ENCODE data around the gene GREB1L. TPM values are rescaled to one million over a fixed set of nuclear protein-coding genes. Genes with fewer than 3 reads are reported as not detected.

GREB1L gene
- total and polyA plus RNA-seq, 9 of the 15 experiments (the other 6 are each of a cell fraction or from before 2014, with no cell fraction given), result 0.03 TPM; not detected in 8

DNA sequence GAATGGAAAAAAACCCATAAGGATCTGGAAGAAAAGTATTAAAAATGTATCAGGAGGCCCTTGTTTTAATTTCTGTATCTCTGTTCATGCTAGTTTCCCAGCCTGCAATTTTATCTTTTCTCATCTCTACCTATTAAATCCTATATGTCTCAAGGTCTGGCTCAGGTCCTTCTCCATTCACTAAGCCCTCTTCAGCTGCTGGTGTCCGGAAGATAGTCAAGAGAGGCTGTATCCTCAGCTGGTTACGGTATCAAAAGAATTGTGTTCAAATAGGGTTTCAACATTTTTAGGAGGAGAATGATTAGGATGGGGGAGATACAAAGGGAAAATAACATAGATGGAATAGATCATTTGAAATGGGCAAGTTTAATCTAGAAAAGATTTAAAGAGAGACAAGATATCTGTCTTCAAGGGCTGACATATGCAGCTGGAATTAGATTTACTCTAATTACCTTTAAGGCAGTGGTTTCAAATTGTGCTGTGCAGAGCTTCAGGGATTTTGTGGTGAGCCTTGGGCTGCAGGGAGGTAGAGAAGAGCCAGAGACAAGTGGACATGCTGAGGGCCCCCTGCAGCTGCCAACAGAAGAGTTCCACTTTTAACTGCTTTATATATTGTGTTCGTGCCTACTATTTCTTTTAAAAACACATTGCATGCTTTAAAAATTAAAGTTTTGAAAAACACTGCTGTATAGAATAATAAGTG lies 24.1 kb downstream of the GREB1L start:
- ATAC-seq (no peak), DNase-seq (ENCODE audit: extremely low read depth in 1 of 4, low spot score in 3 of 4) (no peak), FAIRE-seq (no peak)
- Histone ChIP-seq H3K4me3 (no peak overlapping the region), H3K9ac (ENCODE audit: insufficient read depth in 1 of 2, low read depth in 2 of 2, low read length in 2 of 2) (no peak overlapping the region), H4K20me1 (replicated peaks; ENCODE audit: control insufficient read depth, insufficient read depth, low read length) (no peaks in the 10 kb centered on the region), H3K36me3 (ENCODE audit: control insufficient read depth, insufficient read depth, low read length) (no peaks in the 10 kb centered on the region), H3K79me2 (ENCODE audit: control insufficient read depth, insufficient read depth, low read length) (no peaks in the 10 kb centered on the region), H3K27ac (ENCODE audit: extremely low read depth, low read depth, low read length) (no peak overlapping the region), H3K4me1 (replicated peaks in 1 of 2; ENCODE audit: control insufficient read depth in 2 of 2, insufficient read depth in 2 of 2, low read length in 2 of 2) (no peaks in the 10 kb centered on the region), H2AFZ (ENCODE audit: low read depth, low read length) (no peak overlapping the region), H3K27me3 (ENCODE audit: control insufficient read depth in 2 of 2, insufficient read depth in 2 of 2, low read length in 2 of 2) (no peaks in the 10 kb centered on the region), H3K4me2 (ENCODE audit: insufficient read depth, low read length) (no peak overlapping the region), H3K9me1 (ENCODE audit: control insufficient read depth, insufficient read depth, low read length) (no peaks in the 10 kb centered on the region), H3K9me3 (replicated peaks; ENCODE audit: control insufficient read depth, insufficient read depth, low read depth, low read length) (no peaks in the 10 kb centered on the region)
- intact Hi-C loops (cut with micrococcal nuclease), result no loop called here
- WGBS (ENCODE audit: insufficient coverage, low coverage, missing lambda C conversion rate), result 0% methylated on average over 3 of the region's 3 CpGs
- no TSS peak for BruUV-seq (replicated peaks)
- POLR2A ChIA-PET, result interaction anchor here (0.6 kb wide), 1 partner anchor 290 kb away, joined by 3 read pairs; no protein-coding TSS in a partner anchor
- CTCF ChIA-PET (ENCODE audit: low intra/inter-chr PET ratio), result no interaction called here
- in situ Hi-C loops (cut with MboI), result no loop called here
- TF ChIP-seq, protein P1, sequence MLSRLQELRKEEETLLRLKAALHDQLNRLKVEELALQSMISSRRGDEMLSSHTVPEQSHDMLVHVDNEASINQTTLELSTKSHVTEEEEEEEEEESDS (CRISPR knock-in tag; IDR thresholded peaks at IDR 0.05), result no peak
- TF ChIP-seq RHOXF2B (CRISPR knock-in tag; conservative IDR thresholded peaks at IDR 0.05) (no peak), RAD51 (IDR thresholded peaks at IDR 0.05; ENCODE audit: borderline replicate concordance, low read depth) (no peak), RBM34 (IDR thresholded peaks at IDR 0.05; ENCODE audit: borderline replicate concordance, insufficient read depth, low read length) (no peak), KLF6 (CRISPR knock-in tag; IDR thresholded peaks at IDR 0.05; ENCODE audit: borderline replicate concordance) (no peak), ARID1B (IDR thresholded peaks at IDR 0.05) (no peak), ZNF75A (CRISPR knock-in tag; IDR thresholded peaks at IDR 0.05) (no peak), ZNF57 (CRISPR knock-in tag; IDR thresholded peaks at IDR 0.05) (no peak), POLR2A (conservative IDR thresholded peaks at IDR 0.05) (no peak)
- TF ChIP-seq, protein P2, sequence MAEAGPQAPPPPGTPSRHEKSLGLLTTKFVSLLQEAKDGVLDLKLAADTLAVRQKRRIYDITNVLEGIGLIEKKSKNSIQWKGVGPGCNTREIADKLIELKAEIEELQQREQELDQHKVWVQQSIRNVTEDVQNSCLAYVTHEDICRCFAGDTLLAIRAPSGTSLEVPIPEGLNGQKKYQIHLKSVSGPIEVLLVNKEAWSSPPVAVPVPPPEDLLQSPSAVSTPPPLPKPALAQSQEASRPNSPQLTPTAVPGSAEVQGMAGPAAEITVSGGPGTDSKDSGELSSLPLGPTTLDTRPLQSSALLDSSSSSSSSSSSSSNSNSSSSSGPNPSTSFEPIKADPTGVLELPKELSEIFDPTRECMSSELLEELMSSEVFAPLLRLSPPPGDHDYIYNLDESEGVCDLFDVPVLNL (CRISPR knock-in tag; IDR thresholded peaks at IDR 0.05; ENCODE audit: low read depth), result no peak
- TF ChIP-seq, protein P3, sequence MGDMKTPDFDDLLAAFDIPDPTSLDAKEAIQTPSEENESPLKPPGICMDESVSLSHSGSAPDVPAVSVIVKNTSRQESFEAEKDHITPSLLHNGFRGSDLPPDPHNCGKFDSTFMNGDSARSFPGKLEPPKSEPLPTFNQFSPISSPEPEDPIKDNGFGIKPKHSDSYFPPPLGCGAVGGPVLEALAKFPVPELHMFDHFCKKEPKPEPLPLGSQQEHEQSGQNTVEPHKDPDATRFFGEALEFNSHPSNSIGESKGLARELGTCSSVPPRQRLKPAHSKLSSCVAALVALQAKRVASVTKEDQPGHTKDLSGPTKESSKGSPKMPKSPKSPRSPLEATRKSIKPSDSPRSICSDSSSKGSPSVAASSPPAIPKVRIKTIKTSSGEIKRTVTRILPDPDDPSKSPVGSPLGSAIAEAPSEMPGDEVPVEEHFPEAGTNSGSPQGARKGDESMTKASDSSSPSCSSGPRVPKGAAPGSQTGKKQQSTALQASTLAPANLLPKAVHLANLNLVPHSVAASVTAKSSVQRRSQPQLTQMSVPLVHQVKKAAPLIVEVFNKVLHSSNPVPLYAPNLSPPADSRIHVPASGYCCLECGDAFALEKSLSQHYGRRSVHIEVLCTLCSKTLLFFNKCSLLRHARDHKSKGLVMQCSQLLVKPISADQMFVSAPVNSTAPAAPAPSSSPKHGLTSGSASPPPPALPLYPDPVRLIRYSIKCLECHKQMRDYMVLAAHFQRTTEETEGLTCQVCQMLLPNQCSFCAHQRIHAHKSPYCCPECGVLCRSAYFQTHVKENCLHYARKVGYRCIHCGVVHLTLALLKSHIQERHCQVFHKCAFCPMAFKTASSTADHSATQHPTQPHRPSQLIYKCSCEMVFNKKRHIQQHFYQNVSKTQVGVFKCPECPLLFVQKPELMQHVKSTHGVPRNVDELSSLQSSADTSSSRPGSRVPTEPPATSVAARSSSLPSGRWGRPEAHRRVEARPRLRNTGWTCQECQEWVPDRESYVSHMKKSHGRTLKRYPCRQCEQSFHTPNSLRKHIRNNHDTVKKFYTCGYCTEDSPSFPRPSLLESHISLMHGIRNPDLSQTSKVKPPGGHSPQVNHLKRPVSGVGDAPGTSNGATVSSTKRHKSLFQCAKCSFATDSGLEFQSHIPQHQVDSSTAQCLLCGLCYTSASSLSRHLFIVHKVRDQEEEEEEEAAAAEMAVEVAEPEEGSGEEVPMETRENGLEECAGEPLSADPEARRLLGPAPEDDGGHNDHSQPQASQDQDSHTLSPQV (IDR thresholded peaks at IDR 0.05), result no peak
- TF ChIP-seq, protein P4, sequence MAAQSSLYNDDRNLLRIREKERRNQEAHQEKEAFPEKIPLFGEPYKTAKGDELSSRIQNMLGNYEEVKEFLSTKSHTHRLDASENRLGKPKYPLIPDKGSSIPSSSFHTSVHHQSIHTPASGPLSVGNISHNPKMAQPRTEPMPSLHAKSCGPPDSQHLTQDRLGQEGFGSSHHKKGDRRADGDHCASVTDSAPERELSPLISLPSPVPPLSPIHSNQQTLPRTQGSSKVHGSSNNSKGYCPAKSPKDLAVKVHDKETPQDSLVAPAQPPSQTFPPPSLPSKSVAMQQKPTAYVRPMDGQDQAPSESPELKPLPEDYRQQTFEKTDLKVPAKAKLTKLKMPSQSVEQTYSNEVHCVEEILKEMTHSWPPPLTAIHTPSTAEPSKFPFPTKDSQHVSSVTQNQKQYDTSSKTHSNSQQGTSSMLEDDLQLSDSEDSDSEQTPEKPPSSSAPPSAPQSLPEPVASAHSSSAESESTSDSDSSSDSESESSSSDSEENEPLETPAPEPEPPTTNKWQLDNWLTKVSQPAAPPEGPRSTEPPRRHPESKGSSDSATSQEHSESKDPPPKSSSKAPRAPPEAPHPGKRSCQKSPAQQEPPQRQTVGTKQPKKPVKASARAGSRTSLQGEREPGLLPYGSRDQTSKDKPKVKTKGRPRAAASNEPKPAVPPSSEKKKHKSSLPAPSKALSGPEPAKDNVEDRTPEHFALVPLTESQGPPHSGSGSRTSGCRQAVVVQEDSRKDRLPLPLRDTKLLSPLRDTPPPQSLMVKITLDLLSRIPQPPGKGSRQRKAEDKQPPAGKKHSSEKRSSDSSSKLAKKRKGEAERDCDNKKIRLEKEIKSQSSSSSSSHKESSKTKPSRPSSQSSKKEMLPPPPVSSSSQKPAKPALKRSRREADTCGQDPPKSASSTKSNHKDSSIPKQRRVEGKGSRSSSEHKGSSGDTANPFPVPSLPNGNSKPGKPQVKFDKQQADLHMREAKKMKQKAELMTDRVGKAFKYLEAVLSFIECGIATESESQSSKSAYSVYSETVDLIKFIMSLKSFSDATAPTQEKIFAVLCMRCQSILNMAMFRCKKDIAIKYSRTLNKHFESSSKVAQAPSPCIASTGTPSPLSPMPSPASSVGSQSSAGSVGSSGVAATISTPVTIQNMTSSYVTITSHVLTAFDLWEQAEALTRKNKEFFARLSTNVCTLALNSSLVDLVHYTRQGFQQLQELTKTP (IDR thresholded peaks at IDR 0.05; ENCODE audit: low read depth in 1 of 2, partially characterized antibody in 2 of 2), result no peak
